Raji (cell line): Measurements from ENCODE around the gene CDKN2B-AS1.

Experiments used
- POLR2A ChIP-seq: IDR thresholded peaks from 2 replicates; pipeline ENCODE4 v1.6.1; 2011; ENCODE audit warnings: low read depth, low read length, control low read depth; ENCODE audit not compliant: insufficient read depth

Gene CDKN2B-AS1

GRCh38 chr9:22026696-22027095 lies 32.1 kb downstream of the CDKN2B-AS1 start:
- no peak for TF ChIP-seq POLR2A

GRCh38 chr9:22028394-22028793 lies 33.8 kb downstream of the CDKN2B-AS1 start:
- no peak for TF ChIP-seq POLR2A

- no peak for TF ChIP-seq POLR2A
Observed at GRCh38 chr9:22029231-22029630, 34.6 kb downstream of the CDKN2B-AS1 start.

- no peak for TF ChIP-seq POLR2A
Observed at GRCh38 chr9:22030101-22030598, 35.6 kb downstream of the CDKN2B-AS1 start.

- no peak for TF ChIP-seq POLR2A
Observed at GRCh38 chr9:22031655-22032411, 37.2 kb downstream of the CDKN2B-AS1 start.

GRCh38 chr9:22033012-22033630 lies 38.5 kb downstream of the CDKN2B-AS1 start:
- TF ChIP-seq POLR2A, result no peak

GRCh38 chr9:22035591-22036011 lies 41.0 kb downstream of the CDKN2B-AS1 start:
- TF ChIP-seq POLR2A, result no peak

- TF ChIP-seq POLR2A, result no peak
Observed at GRCh38 chr9:22036866-22037626, 42.5 kb downstream of the CDKN2B-AS1 start.

- TF ChIP-seq POLR2A, result no peak
Observed at GRCh38 chr9:22037954-22038690, 43.5 kb downstream of the CDKN2B-AS1 start.

- TF ChIP-seq POLR2A, result no peak
Observed at GRCh38 chr9:22039258-22039657, 44.7 kb downstream of the CDKN2B-AS1 start.

GRCh38 chr9:22040760-22041159 lies 46.2 kb downstream of the CDKN2B-AS1 start:
- TF ChIP-seq POLR2A, result no peak

- TF ChIP-seq POLR2A, result no peak
Observed at GRCh38 chr9:22041344-22041743, 46.8 kb downstream of the CDKN2B-AS1 start.

- TF ChIP-seq POLR2A, result no peak
Observed at GRCh38 chr9:22041775-22042174, 47.2 kb downstream of the CDKN2B-AS1 start.

GRCh38 chr9:22043928-22044327 lies 49.3 kb downstream of the CDKN2B-AS1 start:
- TF ChIP-seq POLR2A, result no peak

- TF ChIP-seq POLR2A, result no peak
Observed at GRCh38 chr9:22044583-22044982, 50.0 kb downstream of the CDKN2B-AS1 start.
